Karpas-422 (cell line): ENCODE results near the gene OBSCN. TPM values are rescaled to one million over a fixed set of nuclear protein-coding genes. Genes with fewer than 3 reads are reported as not detected.

ENCODE experiments used
- DNase-seq: peaks from one replicate; pipeline ENCODE4 v3.0.0-alpha.2; 2015
- H2AFZ ChIP-seq: fragments of 200-600 bp; sonication (generic); 2 replicates; pipeline ENCODE4 v1.6.1; 2014; ENCODE audit warnings: antibody characterized with exemption, low read length, mixed read lengths
- H3K27ac ChIP-seq: fragments of 200-600 bp; sonication (generic); 2 replicates; pipeline ENCODE4 v1.5.1; 2014; ENCODE audit warnings: mild to moderate bottlenecking, low read length, moderate library complexity
- H3K27me3 ChIP-seq: fragments of 200-600 bp; sonication (generic); 2 replicates; pipeline ENCODE4 v1.6.1; 2014; ENCODE audit warnings: low read length, mixed read lengths
- H3K36me3 ChIP-seq: fragments of 200-600 bp; sonication (generic); 2 replicates; pipeline ENCODE4 v1.6.1; 2014; ENCODE audit warnings: low read length, mixed read lengths; ENCODE audit not compliant: insufficient read depth
- H3K4me1 ChIP-seq: fragments of 200-600 bp; sonication (generic); 2 replicates; pipeline ENCODE4 v1.6.1; 2014; ENCODE audit warnings: mild to moderate bottlenecking, low read length, mixed read lengths
- H3K4me2 ChIP-seq: fragments of 200-600 bp; sonication (generic); 2 replicates; pipeline ENCODE4 v1.6.1; 2014; ENCODE audit warnings: low read length, low read depth, mild to moderate bottlenecking; ENCODE audit not compliant: poor library complexity, severe bottlenecking
- H3K4me3 ChIP-seq: fragments of 200-600 bp; sonication (generic); 2 replicates; pipeline ENCODE4 v1.5.1; 2014; ENCODE audit warnings: mild to moderate bottlenecking, antibody characterized with exemption, low read length, mixed read lengths
- H3K79me2 ChIP-seq: fragments of 200-600 bp; sonication (generic); 2 replicates; pipeline ENCODE4 v1.6.1; 2014; ENCODE audit warnings: mild to moderate bottlenecking, low read length, mixed read lengths
- H3K9ac ChIP-seq: fragments of 200-600 bp; sonication (generic); 2 replicates; pipeline ENCODE4 v1.6.0; 2014; ENCODE audit warnings: low read length
- H3K9me2 ChIP-seq: fragments of 200-600 bp; sonication (generic), shearing (Covaris generic); replicated peaks from 2 replicates; pipeline ENCODE4 v1.6.0; 2014; ENCODE audit warnings: mild to moderate bottlenecking, low read length, moderate library complexity; ENCODE audit not compliant: insufficient read depth
- H3K9me3 ChIP-seq: fragments of 300-700, 200-600 bp; sonication (generic); 2 replicates; pipeline ENCODE4 v1.6.1; 2014; ENCODE audit warnings: low read length, mixed read lengths
- H4K20me1 ChIP-seq: fragments of 200-600 bp; sonication (generic); 2 replicates; pipeline ENCODE4 v1.6.1; 2014; ENCODE audit warnings: mild to moderate bottlenecking, antibody characterized with exemption, low read length, low read depth; ENCODE audit not compliant: insufficient read depth
- total RNA-seq: library from RNA; depleted of rRNA; stranded (reverse); fragments of >200 nt; shearing (Covaris generic); gene quantifications from 2 replicates; pipeline ENCODE4 v1.2.3, GENCODE V29; 2014; ENCODE audit warnings: low replicate concordance

OBSCN gene
- total RNA-seq, 1 experiment from 2014 or later, result 17.5 TPM

DNA sequence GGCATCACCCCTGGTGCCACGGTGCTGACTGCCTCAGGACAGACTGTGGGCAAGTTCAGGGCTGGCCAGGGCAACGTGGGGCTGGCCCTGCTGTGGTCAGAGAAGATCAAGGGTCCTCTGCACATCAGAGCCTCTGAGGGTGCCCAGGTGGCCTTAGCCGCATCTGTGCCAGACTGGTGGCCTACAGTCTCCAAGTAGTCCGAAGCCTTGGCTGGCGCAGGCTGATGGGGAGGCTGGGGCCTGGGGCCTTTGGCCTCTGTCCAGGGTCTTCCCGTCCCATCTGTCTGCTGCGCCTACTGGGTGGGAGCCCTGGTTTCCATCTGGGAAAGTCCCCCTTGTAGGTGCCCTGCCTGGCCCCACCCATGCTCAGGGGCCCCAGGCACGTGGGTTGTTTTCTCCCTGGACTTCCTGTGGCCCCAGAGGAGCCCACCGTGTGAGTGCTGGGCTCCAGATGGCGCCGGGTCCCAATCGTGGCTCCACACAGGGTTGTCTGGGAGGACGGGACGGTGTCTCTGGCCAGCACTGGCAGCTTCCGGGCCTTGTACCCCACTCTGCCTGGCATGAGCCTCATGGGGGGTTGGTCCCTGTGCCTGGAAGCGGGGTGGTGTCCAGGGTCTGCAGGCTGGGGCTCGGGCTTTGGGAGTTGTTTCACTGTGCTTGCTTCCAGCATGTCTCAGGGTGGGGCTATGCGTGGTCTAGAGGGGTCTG lies 32.4 kb upstream of the OBSCN start:
- H3K27ac ChIP-seq, result no peak overlapping the region
- no peak overlapping the region for H2AFZ ChIP-seq
- no peaks in the 10 kb centered on the region for H3K36me3 ChIP-seq
- no peak overlapping the region for H3K9ac ChIP-seq
- no peaks in the 10 kb centered on the region for H3K27me3 ChIP-seq
- H3K9me2 ChIP-seq, result no peaks in the 10 kb centered on the region
- no peaks in the 10 kb centered on the region for H3K79me2 ChIP-seq
- no peaks in the 10 kb centered on the region for H3K4me1 ChIP-seq
- peaks cover 5% of the 10 kb centered on the region; the same call in 1 of the 2 replicates for H4K20me1 ChIP-seq
- DNase-seq, result no peak
- H3K9me3 ChIP-seq, result no peaks in the 10 kb centered on the region
- no peak overlapping the region for H3K4me2 ChIP-seq
- H3K4me3 ChIP-seq, result no peak overlapping the region

DNA sequence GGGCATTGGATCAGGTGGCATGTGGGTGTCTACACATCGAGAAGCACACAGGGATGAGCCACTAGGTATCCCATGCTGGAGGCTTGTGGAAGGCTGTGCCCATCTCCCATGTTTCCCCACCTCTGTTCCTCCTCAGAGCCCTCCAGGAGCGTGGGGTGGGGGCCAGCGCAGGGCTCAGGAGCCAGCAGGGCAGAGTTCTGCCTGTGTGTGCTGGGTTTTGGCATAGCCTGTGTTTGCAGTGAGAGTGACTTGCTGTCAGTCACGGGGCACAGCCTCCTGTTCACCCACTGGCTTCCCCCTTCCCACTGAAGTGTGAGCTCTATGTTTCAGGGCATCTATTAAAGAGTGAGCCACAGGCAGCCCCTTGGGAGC lies 31.8 kb upstream of the OBSCN start:
- Histone ChIP-seq H3K9me2 (no peaks in the 10 kb centered on the region), H3K27me3 (no peaks in the 10 kb centered on the region), H2AFZ (no peak overlapping the region), H3K4me3 (no peak overlapping the region), H3K4me1 (no peaks in the 10 kb centered on the region), H3K36me3 (no peaks in the 10 kb centered on the region), H3K9me3 (no peaks in the 10 kb centered on the region), H3K27ac (no peak overlapping the region), H3K4me2 (no peak overlapping the region), H3K9ac (no peak overlapping the region), H4K20me1 (peaks cover 5% of the 10 kb centered on the region; the same call in 1 of the 2 replicates), H3K79me2 (no peaks in the 10 kb centered on the region)
- no peak for DNase-seq

DNA sequence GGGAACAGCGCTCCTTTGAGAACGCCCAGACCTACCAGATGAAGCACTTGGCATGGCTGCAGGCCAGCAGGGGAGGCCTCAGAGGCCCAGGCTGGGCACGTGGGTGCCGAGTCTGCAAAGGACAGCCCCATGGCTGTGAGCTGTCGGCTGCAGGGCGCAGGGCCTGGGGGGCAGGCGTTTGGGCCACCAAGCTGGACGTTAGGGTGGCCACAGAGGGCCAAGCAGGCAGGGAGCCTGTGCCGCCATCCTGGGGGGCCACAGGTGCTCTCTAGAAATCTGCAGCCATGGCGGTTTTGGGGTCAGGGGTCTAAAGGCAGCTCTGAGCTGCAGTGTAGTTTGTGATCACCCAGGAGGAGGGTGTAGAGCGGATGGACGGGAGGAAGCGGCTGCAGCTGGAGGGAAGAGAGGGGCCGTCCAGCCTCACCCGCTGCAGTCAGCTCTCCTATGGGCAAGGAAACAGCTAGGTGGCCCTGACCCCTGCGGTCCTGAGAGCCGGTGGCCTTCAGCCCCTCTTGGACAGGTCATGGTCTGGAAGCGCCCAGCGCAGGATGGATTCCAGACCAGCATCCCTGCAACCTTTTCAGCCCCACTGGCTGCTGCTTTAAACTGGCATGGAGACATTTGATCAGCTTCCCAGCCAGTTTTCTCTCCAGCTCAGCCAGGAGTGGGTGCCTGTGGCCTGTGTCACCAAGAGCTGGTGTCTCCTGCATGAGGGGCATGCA lies 31.2 kb upstream of the OBSCN start:
- H4K20me1 ChIP-seq, result peaks cover 5% of the 10 kb centered on the region; the same call in 1 of the 2 replicates

DNA sequence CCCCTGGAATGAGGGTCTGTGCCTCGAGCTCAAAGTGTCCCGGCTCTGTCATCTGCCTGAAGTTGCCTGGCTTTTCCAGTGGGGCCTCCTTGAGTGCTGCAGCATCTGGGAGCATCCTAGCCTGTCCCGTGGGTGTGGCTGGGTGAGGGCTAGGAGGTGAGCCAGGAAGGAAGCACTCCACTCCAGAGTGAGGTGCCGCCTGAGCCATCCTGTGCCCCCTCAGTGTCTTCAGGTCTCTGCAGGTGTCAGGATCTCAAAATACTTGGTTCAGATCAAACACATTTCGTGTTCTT lies 30.7 kb upstream of the OBSCN start:
- no peak overlapping the region for H3K4me2 ChIP-seq
- DNase-seq, result no peak
- no peaks in the 10 kb centered on the region for H3K79me2 ChIP-seq
- H3K36me3 ChIP-seq, result no peaks in the 10 kb centered on the region
- H4K20me1 ChIP-seq, result peaks cover 5% of the 10 kb centered on the region; the same call in 1 of the 2 replicates
- H3K9me2 ChIP-seq, result no peaks in the 10 kb centered on the region
- H2AFZ ChIP-seq, result no peak overlapping the region
- no peaks in the 10 kb centered on the region for H3K4me1 ChIP-seq
- H3K9ac ChIP-seq, result no peak overlapping the region
- no peaks in the 10 kb centered on the region for H3K27me3 ChIP-seq
- no peaks in the 10 kb centered on the region for H3K9me3 ChIP-seq
- no peak overlapping the region for H3K4me3 ChIP-seq
- H3K27ac ChIP-seq, result no peak overlapping the region

More for the DNA sequence above, 31.2 kb upstream of the OBSCN start:
- Histone ChIP-seq H3K4me2 (no peak overlapping the region), H3K4me3 (no peak overlapping the region), H3K36me3 (no peaks in the 10 kb centered on the region), H3K9me2 (no peaks in the 10 kb centered on the region), H3K4me1 (no peaks in the 10 kb centered on the region), H3K79me2 (no peaks in the 10 kb centered on the region), H3K9me3 (no peaks in the 10 kb centered on the region), H2AFZ (no peak overlapping the region), H3K9ac (no peak overlapping the region), H3K27ac (no peak overlapping the region), H3K27me3 (no peaks in the 10 kb centered on the region)
- no peak for DNase-seq

DNA sequence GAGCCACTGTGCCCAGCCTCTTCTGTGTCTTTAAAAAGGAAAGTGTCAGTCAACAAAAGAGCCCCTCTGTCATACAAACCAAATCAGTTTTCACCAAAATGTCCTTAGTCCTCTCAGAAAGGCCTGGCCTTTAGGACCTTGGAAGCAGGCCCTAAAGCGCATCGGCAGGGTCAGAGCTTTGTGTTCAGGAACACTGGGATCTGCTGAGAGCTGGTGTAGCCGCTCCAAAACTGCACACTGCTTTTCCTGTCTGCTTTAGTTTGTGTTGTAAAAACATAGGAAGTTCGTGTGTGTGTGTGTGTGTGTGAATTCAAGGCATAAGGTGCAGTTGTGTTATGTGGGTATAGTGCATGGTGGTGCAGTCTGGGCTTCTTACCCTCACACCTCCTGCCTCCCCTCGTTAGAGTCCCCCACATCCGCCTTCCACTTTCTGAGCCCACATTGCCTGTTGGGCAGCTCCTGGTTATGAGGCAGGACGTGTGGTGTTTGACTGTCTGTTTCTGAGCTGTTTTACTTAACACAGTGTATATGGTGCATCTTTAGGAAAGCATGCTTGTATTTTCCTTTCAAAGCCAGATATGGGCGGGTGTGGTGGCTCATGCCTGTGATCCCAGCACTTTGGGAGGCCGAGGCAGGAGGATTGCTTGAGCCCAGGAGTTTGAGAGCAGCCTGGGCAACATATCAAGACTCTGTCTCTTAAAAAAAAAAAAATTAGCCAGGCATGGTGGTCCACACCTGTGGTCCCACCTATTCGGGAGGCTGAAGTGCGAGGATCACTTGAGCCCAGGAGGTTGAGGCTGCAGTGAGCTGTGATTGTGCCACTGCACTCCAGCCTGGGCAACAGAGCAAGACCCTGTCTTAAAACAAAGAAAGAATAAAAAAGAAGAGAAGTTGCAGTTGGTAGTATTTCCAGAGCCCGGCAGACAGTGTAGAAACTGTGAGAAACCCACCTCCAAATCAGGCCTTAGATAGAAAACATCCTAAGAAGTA lies 29.8 kb upstream of the OBSCN start:
- Histone ChIP-seq H3K27ac (no peak overlapping the region), H4K20me1 (peaks cover 5% of the 10 kb centered on the region; the same call in 1 of the 2 replicates), H3K4me3 (no peak overlapping the region), H3K79me2 (no peaks in the 10 kb centered on the region), H2AFZ (no peak overlapping the region), H3K27me3 (no peaks in the 10 kb centered on the region), H3K4me1 (no peaks in the 10 kb centered on the region), H3K9ac (no peak overlapping the region), H3K9me3 (no peaks in the 10 kb centered on the region), H3K4me2 (no peak overlapping the region), H3K9me2 (no peaks in the 10 kb centered on the region), H3K36me3 (no peaks in the 10 kb centered on the region)
- DNase-seq, result no peak

DNA sequence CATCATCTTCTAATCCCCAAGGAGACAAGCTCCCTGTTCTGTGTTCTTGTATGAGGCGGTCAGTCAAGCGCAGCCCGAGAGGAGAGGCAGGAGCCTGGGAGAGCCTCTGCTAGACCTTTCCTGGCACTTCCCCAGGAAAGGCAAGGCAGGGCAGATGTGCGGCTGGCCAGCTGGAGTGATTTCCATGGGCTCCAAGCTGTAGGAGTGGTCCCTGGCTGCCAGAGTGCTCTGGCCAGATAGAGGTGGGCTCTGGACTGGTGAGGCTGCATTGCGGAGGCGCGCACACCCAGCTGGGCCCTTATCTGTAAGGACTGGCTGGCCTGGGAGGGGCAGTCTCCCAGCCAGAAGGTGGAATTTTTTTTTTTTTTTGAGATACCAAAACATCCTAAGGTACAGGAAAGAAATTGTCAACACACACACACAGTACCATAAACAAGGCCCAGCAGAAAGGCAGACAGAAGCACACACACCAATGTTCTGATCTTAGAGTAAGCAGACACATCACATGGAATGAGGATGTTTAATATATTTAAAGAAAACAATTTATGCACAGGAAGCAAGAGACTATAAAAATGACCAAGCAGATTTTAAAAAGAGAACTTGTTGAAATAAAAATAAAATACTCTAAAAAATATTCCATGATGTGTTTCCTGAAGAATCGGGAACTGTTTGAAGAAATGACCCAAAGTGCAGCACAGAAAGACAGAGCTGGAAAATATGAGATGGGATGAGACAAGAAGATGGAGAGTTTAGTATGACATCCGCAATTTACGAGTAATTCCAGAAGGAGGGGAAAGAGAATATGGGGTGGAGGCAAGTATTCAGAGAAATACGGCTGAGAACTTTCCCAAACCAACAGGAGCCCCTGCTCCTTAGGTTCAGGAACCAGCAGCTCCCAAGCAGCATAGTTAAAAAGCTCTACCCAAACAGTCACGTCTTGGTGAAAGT lies 28.8 kb upstream of the OBSCN start:
- H3K4me3 ChIP-seq, result no peak overlapping the region
- H3K4me1 ChIP-seq, result no peaks in the 10 kb centered on the region
- H3K27ac ChIP-seq, result no peak overlapping the region
- no peaks in the 10 kb centered on the region for H3K27me3 ChIP-seq
- H3K79me2 ChIP-seq, result no peaks in the 10 kb centered on the region
- no peaks in the 10 kb centered on the region for H3K9me2 ChIP-seq
- no peaks in the 10 kb centered on the region for H4K20me1 ChIP-seq
- H3K36me3 ChIP-seq, result no peaks in the 10 kb centered on the region
- no peaks in the 10 kb centered on the region for H3K9me3 ChIP-seq
- no peak overlapping the region for H3K4me2 ChIP-seq
- no peak overlapping the region for H3K9ac ChIP-seq
- DNase-seq, result no peak
- H2AFZ ChIP-seq, result no peak overlapping the region

DNA sequence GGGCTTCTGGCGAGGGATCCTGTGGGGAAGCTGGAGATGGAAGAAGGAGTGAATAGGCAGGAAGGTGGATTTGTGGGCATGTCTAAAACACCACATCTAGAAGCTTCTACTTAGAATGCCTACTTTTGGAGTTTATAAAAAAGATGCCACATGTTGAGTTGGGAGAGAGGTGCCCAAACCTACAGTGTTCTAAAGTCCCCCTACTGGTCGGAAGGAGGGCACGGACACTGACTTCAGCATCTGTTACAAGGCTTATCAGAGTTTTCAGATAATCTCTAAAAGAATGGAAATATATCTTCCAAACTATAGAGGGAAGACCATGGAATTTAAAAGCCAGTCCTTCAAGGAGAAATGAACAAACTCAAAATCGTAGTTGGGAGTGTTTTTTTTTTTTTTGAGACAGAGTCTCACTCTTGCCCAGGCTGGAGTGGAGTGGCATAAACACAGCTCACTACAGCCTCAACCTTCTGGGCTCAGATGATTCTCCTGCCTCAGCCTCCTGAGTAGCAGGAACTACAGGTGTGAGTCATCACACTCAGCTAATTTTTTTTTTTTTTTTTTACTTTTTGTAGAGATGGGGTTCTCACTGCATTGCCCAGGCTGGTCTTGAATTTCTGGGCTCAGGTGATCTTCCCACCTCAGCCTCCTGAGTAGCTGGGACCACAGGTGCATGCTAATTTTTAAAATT lies 27.4 kb upstream of the OBSCN start:
- no peaks in the 10 kb centered on the region for H3K27me3 ChIP-seq
- no peak overlapping the region for H3K27ac ChIP-seq
- no peak overlapping the region for H3K4me3 ChIP-seq
- peak; percentile 66 for DNase-seq
- H3K4me1 ChIP-seq, result no peaks in the 10 kb centered on the region
- H4K20me1 ChIP-seq, result no peaks in the 10 kb centered on the region
- no peak overlapping the region for H3K4me2 ChIP-seq
- H2AFZ ChIP-seq, result no peak overlapping the region
- no peak overlapping the region for H3K9ac ChIP-seq
- no peaks in the 10 kb centered on the region for H3K36me3 ChIP-seq
- H3K9me3 ChIP-seq, result no peaks in the 10 kb centered on the region
- H3K9me2 ChIP-seq, result no peaks in the 10 kb centered on the region
- no peaks in the 10 kb centered on the region for H3K79me2 ChIP-seq
